GM23248 (cell line): Measurements from ENCODE around the gene MLLT6. TPM values are rescaled to one million over a fixed set of nuclear protein-coding genes. Genes with fewer than 3 reads are reported as not detected.
"Not testable (repeated sequence)": the region's sequence is repeated elsewhere in the genome, so short reads cannot be mapped to it uniquely, and the experiment has no call there.

ENCODE experiments used
- DNase-seq: peaks from one replicate; pipeline ENCODE4 v3.0.0-alpha.2; 2015
- H2AFZ ChIP-seq: fragments of 200-600 bp; sonication (generic); 2 replicates; pipeline ENCODE4 v1.6.1; 2016; ENCODE audit warnings: antibody characterized with exemption
- H3F3A ChIP-seq: fragments of 200-600 bp; sonication (generic); 2 replicates; pipeline ENCODE4 v1.6.1; 2016; ENCODE audit warnings: mild to moderate bottlenecking, antibody characterized with exemption, mixed run types; ENCODE audit not compliant: insufficient read depth
- H3K27ac ChIP-seq: fragments of 200-600 bp; sonication (generic); 2 replicates; pipeline ENCODE4 v1.5.1; 2016; ENCODE audit warnings: mild to moderate bottlenecking
- H3K27me3 ChIP-seq: fragments of 200-600 bp; sonication (generic); replicated peaks from 2 replicates; pipeline ENCODE4 v1.6.1; 2016; ENCODE audit warnings: mild to moderate bottlenecking; ENCODE audit not compliant: insufficient read depth
- H3K36me3 ChIP-seq: fragments of 200-600 bp; sonication (generic); 2 replicates; pipeline ENCODE4 v1.6.1; 2016; ENCODE audit warnings: low read depth, mild to moderate bottlenecking
- H3K4me1 ChIP-seq: fragments of 200-600 bp; sonication (generic); 2 replicates; pipeline ENCODE4 v1.6.1; 2016; ENCODE audit warnings: mild to moderate bottlenecking; ENCODE audit not compliant: insufficient read depth
- H3K4me2 ChIP-seq: fragments of 200-600 bp; sonication (generic); one replicate; pipeline ENCODE4 v1.6.1; 2016; ENCODE audit warnings: mild to moderate bottlenecking; ENCODE audit not compliant: unreplicated experiment
- H3K4me3 ChIP-seq: fragments of 200-600 bp; sonication (generic); 2 replicates; pipeline ENCODE4 v1.5.1; 2016; ENCODE audit warnings: mild to moderate bottlenecking
- H3K79me2 ChIP-seq: fragments of 200-600 bp; sonication (generic); 2 replicates; pipeline ENCODE4 v1.6.1; 2016; ENCODE audit warnings: mild to moderate bottlenecking; ENCODE audit not compliant: insufficient read depth
- H3K9ac ChIP-seq: fragments of 200-600 bp; sonication (generic); 2 replicates; pipeline ENCODE4 v1.6.1; 2016; ENCODE audit warnings: mild to moderate bottlenecking
- H3K9me2 ChIP-seq: fragments of 200-600 bp; sonication (generic); 2 replicates; pipeline ENCODE4 v1.6.1; 2016; ENCODE audit warnings: mixed run types, mild to moderate bottlenecking, moderate library complexity; ENCODE audit not compliant: insufficient read depth
- H3K9me3 ChIP-seq: fragments of 200-600 bp; sonication (generic); one replicate; pipeline ENCODE4 v1.6.1; 2017; ENCODE audit warnings: low read depth
- H4K20me1 ChIP-seq: fragments of 200-600 bp; sonication (generic); 2 replicates; pipeline ENCODE4 v1.6.0; 2016; ENCODE audit not compliant: insufficient read depth
- EZH2 ChIP-seq: fragments of 200-600 bp; sonication (generic); IDR thresholded peaks from 2 replicates; pipeline ENCODE4 v1.6.1; 2018; ENCODE audit warnings: antibody characterized with exemption, mild to moderate bottlenecking; ENCODE audit not compliant: insufficient read depth, poor library complexity, severe bottlenecking
- EZH2phosphoT487 ChIP-seq: fragments of 200-600 bp; sonication (generic); IDR thresholded peaks from 2 replicates; pipeline ENCODE4 v1.6.1; 2018; ENCODE audit warnings: antibody characterized with exemption, moderate library complexity, mild to moderate bottlenecking, low read depth; ENCODE audit not compliant: insufficient read depth
- WGBS, 2 experiments: methylation state at CpG; one replicate each; pipeline ENCODE4 v1.1.6; 2015 to 2017; ENCODE audit warnings: low lambda C conversion rate in 2 of 2, low coverage in 1 of 2; ENCODE audit errors: missing lambda C conversion rate in 2 of 2; 5-methylcytosine and 5-hydroxymethylcytosine counted together
- in situ Hi-C: fragments of 300-500 bp; cut with MboI; formaldehyde crosslinking; loops from 2 replicates; pipeline ENCODE4 v1.15.0; 2020
- polyA plus RNA-seq: library from polyadenylated mRNA; unstranded; fragments of >200 nt; fragmentation: Nextera tagmentation; extraction: Ambion mirVana; gene quantifications from 2 replicates; pipeline ENCODE4 v1.2.1, GENCODE V29; 2016
- total RNA-seq: library from RNA; depleted of rRNA; stranded (reverse); fragments of >200 nt; shearing (Covaris generic); gene quantifications from 2 replicates; pipeline ENCODE4 v1.2.3, GENCODE V29; 2014

The MLLT6 gene
- total and polyA plus RNA-seq, 2 experiments from 2014 or later = 3.1 to 18.9 TPM

- Histone ChIP-seq H3K9ac (no peak overlapping the region), H3K27me3 (no peaks in the 10 kb centered on the region), H3K4me2 (no peak overlapping the region), H3K4me3 (no peak overlapping the region), H2AFZ (no peak overlapping the region), H3K9me2 (no peaks in the 10 kb centered on the region), H3K4me1 (0 out of 2 replicates have a peak, but pooled peaks cover 4% of the 10 kb centered on the region), H3F3A (peaks cover 21% of the 10 kb centered on the region), H3K36me3 (no peaks in the 10 kb centered on the region; the same call in 1 of the 2 replicates), H3K79me2 (no peaks in the 10 kb centered on the region), H4K20me1 (no peaks in the 10 kb centered on the region), H3K27ac (no peak overlapping the region), H3K9me3 (no peaks in the 10 kb centered on the region)
- WGBS, 2 experiments = 75 to 79% methylated on average over 9 to 10 of the region's 10 CpGs
- no peak for DNase-seq
- in situ Hi-C loops = no loop called here
- TF ChIP-seq EZH2phosphoT487 = no peak
- no peak for TF ChIP-seq EZH2
These were observed 20.0 kb downstream of the MLLT6 start for GRCh38 chr17:38725066-38725465.

- H3K4me1 ChIP-seq = peaks cover 10% of the 10 kb centered on the region; the same call in 1 of the 2 replicates
- H3K27ac ChIP-seq, H3K9ac ChIP-seq, H3K9me3 ChIP-seq, H3K4me2 ChIP-seq, in situ Hi-C loops, H2AFZ ChIP-seq, H3K79me2 ChIP-seq, H4K20me1 ChIP-seq, H3K27me3 ChIP-seq, H3K9me2 ChIP-seq, DNase-seq, H3K36me3 ChIP-seq, H3K4me3 ChIP-seq: not testable (repeated sequence)
- peaks cover 21% of the 10 kb centered on the region for H3F3A ChIP-seq
- WGBS, 2 experiments = 86 to 91% methylated on average over 8 of the region's 8 CpGs
These were observed 21.1 kb downstream of the MLLT6 start for GRCh38 chr17:38726145-38726544.

GRCh38 chr17:38727736-38728135, 22.7 kb downstream of the MLLT6 start:
- H3K9ac ChIP-seq = no peak overlapping the region
- H3K9me3 ChIP-seq = no peaks in the 10 kb centered on the region
- peak; percentile 40 for DNase-seq
- peaks cover 10% of the 10 kb centered on the region for H3K79me2 ChIP-seq
- no peaks in the 10 kb centered on the region for H3K36me3 ChIP-seq
- H3K27me3 ChIP-seq = no peaks in the 10 kb centered on the region
- H2AFZ ChIP-seq = no peak overlapping the region
- no peak overlapping the region for H3K4me3 ChIP-seq
- no peak overlapping the region for H3K4me2 ChIP-seq
- TF ChIP-seq EZH2phosphoT487 = no peak
- TF ChIP-seq EZH2 = no peak
- no peaks in the 10 kb centered on the region for H3K9me2 ChIP-seq
- H4K20me1 ChIP-seq = no peaks in the 10 kb centered on the region
- no peak overlapping the region for H3K27ac ChIP-seq
- peaks cover 18% of the 10 kb centered on the region; the same call in 1 of the 2 replicates for H3K4me1 ChIP-seq
- 84 to 88% methylated on average over 5 of the region's 5 CpGs for WGBS, 2 experiments
- H3F3A ChIP-seq = peaks cover 26% of the 10 kb centered on the region
- in situ Hi-C loops = no loop called here

- Histone ChIP-seq H3K4me2 (no peak overlapping the region), H3K27ac (no peak overlapping the region), H3K4me3 (no peak overlapping the region), H3K4me1 (peaks cover 18% of the 10 kb centered on the region; the same call in 1 of the 2 replicates), H3K27me3 (no peaks in the 10 kb centered on the region), H2AFZ (no peak overlapping the region), H3K9me2 (no peaks in the 10 kb centered on the region), H3F3A (peaks cover 26% of the 10 kb centered on the region), H3K9me3 (no peaks in the 10 kb centered on the region), H3K36me3 (no peaks in the 10 kb centered on the region), H3K79me2 (peaks cover 10% of the 10 kb centered on the region), H4K20me1 (no peaks in the 10 kb centered on the region), H3K9ac (no peak overlapping the region)
- 69 to 71% methylated on average over 8 of the region's 8 CpGs for WGBS, 2 experiments
- TF ChIP-seq EZH2phosphoT487 (no peak), EZH2 (no peak)
- in situ Hi-C loops = no loop called here
- no peak for DNase-seq
These were observed 23.3 kb downstream of the MLLT6 start for GRCh38 chr17:38728290-38728831.

GRCh38 chr17:38729368-38729885, 24.4 kb downstream of the MLLT6 start:
- no peaks in the 10 kb centered on the region for H3K27me3 ChIP-seq
- H3K4me2 ChIP-seq = peak overlapping the region; percentile 81
- TF ChIP-seq EZH2phosphoT487 = no peak
- TF ChIP-seq EZH2 = no peak
- H3F3A ChIP-seq = peaks cover 31% of the 10 kb centered on the region
- DNase-seq = no peak
- in situ Hi-C loops = no loop called here
- peaks cover 10% of the 10 kb centered on the region for H3K79me2 ChIP-seq
- H3K4me1 ChIP-seq = peaks cover 18% of the 10 kb centered on the region; the same call in 1 of the 2 replicates
- H3K9ac ChIP-seq = peak overlapping the region; percentile 79
- H3K4me3 ChIP-seq = peak overlapping the region; percentile 99
- no peaks in the 10 kb centered on the region for H4K20me1 ChIP-seq
- H3K9me3 ChIP-seq = no peaks in the 10 kb centered on the region
- H2AFZ ChIP-seq = peak overlapping the region; percentile 77
- no peaks in the 10 kb centered on the region for H3K9me2 ChIP-seq
- peak overlapping the region; percentile 35 for H3K27ac ChIP-seq
- WGBS, 2 experiments = 22 to 23% methylated on average over 14 of the region's 14 CpGs
- no peaks in the 10 kb centered on the region for H3K36me3 ChIP-seq
